Osteocyte (in vitro differentiated cells): ENCODE data around the gene DLG2. TPM values are rescaled to one million over a fixed set of nuclear protein-coding genes. Genes with fewer than 3 reads are reported as not detected.
"Not testable (repeated sequence)": the region's sequence is repeated elsewhere in the genome, so short reads cannot be mapped to it uniquely, and the experiment has no call there.

Experiments used
- DNase-seq: peaks from one replicate; pipeline ENCODE4 v3.0.0; 2021; ENCODE audit warnings: mixed read lengths; ENCODE audit not compliant: unreplicated experiment; ENCODE audit errors: extremely low spot score
- H3K27ac Mint-ChIP-seq: one replicate; pipeline ENCODE4 v1.8.0; 2021; ENCODE audit warnings: mild to moderate bottlenecking, mixed read lengths; ENCODE audit not compliant: unreplicated experiment
- H3K27me3 Mint-ChIP-seq: one replicate; pipeline ENCODE4 v1.8.0; 2021; ENCODE audit warnings: mixed read lengths; ENCODE audit not compliant: unreplicated experiment
- H3K36me3 Mint-ChIP-seq: one replicate; pipeline ENCODE4 v1.8.0; 2021; ENCODE audit warnings: mixed read lengths; ENCODE audit not compliant: unreplicated experiment
- H3K4me1 Mint-ChIP-seq: one replicate; pipeline ENCODE4 v1.8.0; 2021; ENCODE audit warnings: mixed read lengths; ENCODE audit not compliant: unreplicated experiment
- H3K4me3 Mint-ChIP-seq: one replicate; pipeline ENCODE4 v1.8.0; 2021; ENCODE audit warnings: mild to moderate bottlenecking, moderate library complexity, mixed read lengths; ENCODE audit not compliant: unreplicated experiment
- H3K9me3 Mint-ChIP-seq: one replicate; pipeline ENCODE4 v1.8.0; 2021; ENCODE audit warnings: mixed read lengths; ENCODE audit not compliant: unreplicated experiment
- total RNA-seq: library from RNA; stranded (reverse); gene quantifications from 2 replicates; pipeline ENCODE4 v1.2.1, GENCODE V29; 2021
- TF ChIP-seq, protein P1 (sequence below): fragments of 200-600 bp; sonication (generic); IDR thresholded peaks from 2 replicates; pipeline ENCODE4 v1.5.0; 2021; ENCODE audit warnings: antibody characterized with exemption, mild to moderate bottlenecking, moderate library complexity

The DLG2 gene
- total RNA-seq, 1 donor from 2014 or later = 2.1 TPM

DNA sequence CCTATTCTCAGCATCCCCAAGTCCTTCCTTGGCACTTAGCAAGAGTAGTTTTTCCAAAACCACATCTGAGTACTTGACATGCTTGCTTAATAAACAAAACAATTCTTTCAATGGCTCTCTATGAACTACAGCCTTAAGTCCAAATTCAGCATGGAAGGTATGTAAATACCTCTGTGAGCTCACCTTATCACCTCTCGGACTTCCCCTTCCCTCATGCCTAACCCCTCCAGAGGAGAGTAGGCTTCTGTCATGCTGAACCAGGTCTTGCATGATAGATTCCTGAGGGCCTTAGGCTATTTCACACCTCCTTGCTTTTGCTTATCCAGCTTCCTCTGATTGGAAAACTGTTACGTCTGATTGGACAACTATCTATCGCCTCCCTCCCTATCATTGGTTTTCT lies 2028.1 kb downstream of the DLG2 start:
- Mint-ChIP-seq H3K4me1 (no peaks in the 10 kb centered on the region), H3K36me3 (no peaks in the 10 kb centered on the region), H3K27ac (no peak overlapping the region), H3K9me3 (no peaks in the 10 kb centered on the region), H3K27me3 (no peaks in the 10 kb centered on the region), H3K4me3 (no peak overlapping the region)
- TF ChIP-seq, protein P1, sequence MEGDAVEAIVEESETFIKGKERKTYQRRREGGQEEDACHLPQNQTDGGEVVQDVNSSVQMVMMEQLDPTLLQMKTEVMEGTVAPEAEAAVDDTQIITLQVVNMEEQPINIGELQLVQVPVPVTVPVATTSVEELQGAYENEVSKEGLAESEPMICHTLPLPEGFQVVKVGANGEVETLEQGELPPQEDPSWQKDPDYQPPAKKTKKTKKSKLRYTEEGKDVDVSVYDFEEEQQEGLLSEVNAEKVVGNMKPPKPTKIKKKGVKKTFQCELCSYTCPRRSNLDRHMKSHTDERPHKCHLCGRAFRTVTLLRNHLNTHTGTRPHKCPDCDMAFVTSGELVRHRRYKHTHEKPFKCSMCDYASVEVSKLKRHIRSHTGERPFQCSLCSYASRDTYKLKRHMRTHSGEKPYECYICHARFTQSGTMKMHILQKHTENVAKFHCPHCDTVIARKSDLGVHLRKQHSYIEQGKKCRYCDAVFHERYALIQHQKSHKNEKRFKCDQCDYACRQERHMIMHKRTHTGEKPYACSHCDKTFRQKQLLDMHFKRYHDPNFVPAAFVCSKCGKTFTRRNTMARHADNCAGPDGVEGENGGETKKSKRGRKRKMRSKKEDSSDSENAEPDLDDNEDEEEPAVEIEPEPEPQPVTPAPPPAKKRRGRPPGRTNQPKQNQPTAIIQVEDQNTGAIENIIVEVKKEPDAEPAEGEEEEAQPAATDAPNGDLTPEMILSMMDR = no peak
- no peak for DNase-seq

DNA sequence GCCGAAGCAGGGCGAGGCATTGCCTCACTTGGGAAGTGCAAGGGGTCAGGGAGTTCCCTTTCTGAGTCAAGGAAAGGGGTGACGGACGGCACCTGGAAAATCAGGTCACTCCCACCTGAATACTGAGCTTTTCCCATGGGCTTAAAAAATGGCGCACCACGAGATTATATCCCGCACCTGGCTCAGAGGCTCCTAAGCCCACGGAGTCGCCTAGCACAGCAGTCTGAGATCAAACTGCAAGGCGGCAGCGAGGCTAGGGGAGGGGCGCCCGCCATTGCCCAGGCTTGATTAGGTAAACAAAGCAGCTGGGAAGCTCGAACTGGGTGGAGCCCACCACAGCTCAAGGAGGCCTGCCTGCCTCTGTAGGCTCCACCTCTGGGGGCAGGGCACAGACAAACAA lies 2039.3 kb downstream of the DLG2 start:
- H3K4me3 Mint-ChIP-seq, DNase-seq, H3K9me3 Mint-ChIP-seq, H3K27ac Mint-ChIP-seq, H3K36me3 Mint-ChIP-seq, H3K4me1 Mint-ChIP-seq, H3K27me3 Mint-ChIP-seq: not testable (repeated sequence)

DNA sequence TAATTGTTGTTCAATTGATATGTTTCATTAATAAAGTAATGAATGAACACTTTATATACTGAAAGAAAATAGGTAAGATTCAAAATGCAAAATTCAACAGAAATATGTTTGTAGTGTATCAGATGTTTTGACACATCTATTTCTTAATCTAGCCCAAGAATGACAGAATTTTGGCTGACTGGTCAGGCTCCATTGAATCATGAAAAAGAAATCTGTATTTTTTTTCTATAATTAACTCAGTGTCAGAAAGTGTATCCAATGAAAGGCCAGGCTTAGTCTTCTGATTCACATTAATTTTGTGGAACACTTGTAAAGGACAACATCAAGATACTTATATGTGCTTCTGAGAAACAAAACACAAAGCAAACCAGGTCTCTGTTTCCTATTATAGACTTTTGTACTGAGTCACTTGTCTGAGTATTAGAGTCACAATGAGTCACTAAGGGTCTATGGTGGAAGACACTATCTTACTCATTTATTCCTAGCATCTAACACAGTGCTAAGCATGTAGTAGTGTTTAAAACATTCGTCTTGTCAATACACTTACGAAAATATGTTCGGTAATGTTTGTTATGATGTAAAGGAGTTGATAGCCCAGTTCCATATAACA lies 2043.3 kb downstream of the DLG2 start:
- no peak overlapping the region for H3K4me3 Mint-ChIP-seq
- TF ChIP-seq, protein P1 = no peak
- H3K27me3 Mint-ChIP-seq = peaks cover 4% of the 10 kb centered on the region
- no peak overlapping the region for H3K27ac Mint-ChIP-seq
- H3K9me3 Mint-ChIP-seq = no peaks in the 10 kb centered on the region
- H3K4me1 Mint-ChIP-seq = no peaks in the 10 kb centered on the region
- no peaks in the 10 kb centered on the region for H3K36me3 Mint-ChIP-seq
- DNase-seq = no peak

DNA sequence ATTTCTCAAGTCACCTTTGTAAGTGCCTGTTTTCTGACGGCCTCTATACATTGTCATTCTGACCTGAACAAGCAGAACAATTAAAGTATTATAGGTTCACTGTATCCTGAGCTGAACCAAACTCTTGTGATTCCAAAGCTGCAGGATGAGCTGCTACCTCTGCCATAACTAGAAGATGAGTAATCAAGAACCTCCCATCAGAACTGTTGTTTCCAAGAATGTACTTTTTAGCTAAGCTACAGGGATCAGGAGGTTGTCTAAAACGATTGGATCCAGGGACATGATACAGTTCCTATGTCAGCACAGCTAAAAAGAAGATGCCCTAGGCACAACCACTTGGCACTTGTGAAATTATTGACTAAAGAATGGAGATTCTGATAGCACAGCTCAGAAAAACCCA lies 2052.6 kb downstream of the DLG2 start:
- Mint-ChIP-seq H3K27me3 (peaks cover 14% of the 10 kb centered on the region), H3K27ac (no peak overlapping the region), H3K4me1 (no peaks in the 10 kb centered on the region), H3K36me3 (no peaks in the 10 kb centered on the region), H3K9me3 (no peaks in the 10 kb centered on the region), H3K4me3 (no peak overlapping the region)
- DNase-seq = no peak
- TF ChIP-seq, protein P1 = no peak

DNA sequence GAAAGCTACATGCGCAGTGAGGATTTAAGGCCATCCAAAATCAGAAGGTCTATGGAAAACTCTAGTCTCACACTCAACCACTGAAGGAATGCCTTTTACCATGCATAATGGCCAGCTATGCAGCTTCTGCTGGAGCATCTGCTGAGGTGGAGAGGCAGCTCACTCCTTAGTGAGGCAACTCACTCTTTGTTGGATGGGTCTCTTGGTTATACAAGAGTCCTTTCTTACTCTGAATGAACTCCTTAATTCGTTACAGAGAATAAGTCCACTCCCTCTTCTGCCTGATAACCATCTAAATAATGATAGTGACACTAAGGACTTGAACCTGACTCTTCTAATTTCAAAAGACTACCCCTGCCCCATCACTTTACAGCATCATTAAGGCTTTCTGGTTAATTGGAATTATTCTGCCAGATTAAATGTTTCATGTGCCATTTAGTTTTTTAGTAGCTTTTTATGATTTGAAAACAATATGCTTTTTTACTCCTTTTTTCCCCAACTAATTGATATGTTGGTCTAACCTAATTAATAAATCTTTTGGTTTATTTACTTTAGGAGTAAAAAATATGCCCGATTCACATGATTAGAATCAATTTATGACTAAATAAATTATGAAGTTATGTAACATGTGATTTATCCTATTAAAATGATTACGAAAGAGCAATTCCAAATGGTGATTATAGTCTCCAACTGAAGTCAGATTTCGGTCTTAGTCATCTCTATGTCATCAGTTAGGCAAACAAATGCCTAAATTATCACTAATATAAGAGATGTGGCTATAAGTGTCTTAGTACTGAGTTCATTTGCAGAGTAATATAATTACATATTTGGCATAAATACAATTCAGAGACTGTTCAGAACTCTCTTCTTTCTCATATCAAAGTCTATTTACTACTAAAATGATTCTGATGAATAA lies 2054.3 kb downstream of the DLG2 start:
- Mint-ChIP-seq H3K27me3 (peaks cover 16% of the 10 kb centered on the region), H3K36me3 (no peaks in the 10 kb centered on the region), H3K4me3 (no peak overlapping the region), H3K27ac (no peak overlapping the region), H3K4me1 (no peaks in the 10 kb centered on the region), H3K9me3 (no peaks in the 10 kb centered on the region)
- TF ChIP-seq, protein P1 = no peak
- no peak for DNase-seq
